ENCODE measurements around the gene CDH23. TPM values are rescaled to one million over a fixed set of nuclear protein-coding genes. Genes with fewer than 3 reads are reported as not detected.
A peak's percentile ranks its signal among the peaks of the same experiment; 100 is the strongest.

The CDH23 gene
- total and polyA plus RNA-seq, 9 of the 15 experiments (the other 6 are each of a cell fraction or from before 2014, with no cell fraction given): 0.18 to 1.2 (median 0.47) TPM

GRCh38 chr10:71713135-71714030 is 316.7 kb downstream of the CDH23 start (continued):
- TF ChIP-seq POLR3A (IDR thresholded peaks at IDR 0.05; ENCODE audit: borderline replicate concordance, extremely low read depth, insufficient read depth, insufficient read length) (no peak), ZHX1 (conservative IDR thresholded peaks at IDR 0.05; ENCODE audit: low read length) (no peak), TFE3 (CRISPR knock-in tag; IDR thresholded peaks at IDR 0.05) (no peak), ZNF277 (CRISPR knock-in tag; IDR thresholded peaks at IDR 0.05; ENCODE audit: borderline replicate concordance) (no peak), CHCHD3 (CRISPR knock-in tag; IDR thresholded peaks at IDR 0.05) (no peak), NUFIP1 (IDR thresholded peaks at IDR 0.05; ENCODE audit: partially characterized antibody) (no peak), JUN (IDR thresholded peaks at IDR 0.05; ENCODE audit: borderline replicate concordance, low read depth, low read length) (no peak), JUN (CRISPR knock-in tag; IDR thresholded peaks at IDR 0.05; ENCODE audit: borderline replicate concordance) (no peak), ZC3H8 (IDR thresholded peaks at IDR 0.05) (no peak), MEIS2 (IDR thresholded peaks at IDR 0.05; ENCODE audit: partially characterized antibody) (no peak), ERF (CRISPR knock-in tag; IDR thresholded peaks at IDR 0.05) (no peak), ZNF584 (CRISPR knock-in tag; IDR thresholded peaks at IDR 0.05; ENCODE audit: low read depth) (peak; percentile 67), RB1 (IDR thresholded peaks at IDR 0.05; ENCODE audit: low read depth) (no peak), HNRNPUL1 (IDR thresholded peaks at IDR 0.05; ENCODE audit: low read length) (no peak), CBX3 (IDR thresholded peaks at IDR 0.05; ENCODE audit: borderline replicate concordance in 1 of 2, low read length in 2 of 2) (no peak), SRSF1 (IDR thresholded peaks at IDR 0.05; ENCODE audit: low read depth, low read length) (no peak)
